Measurements from ENCODE around the gene UROC1.

The UROC1 gene

DNA sequence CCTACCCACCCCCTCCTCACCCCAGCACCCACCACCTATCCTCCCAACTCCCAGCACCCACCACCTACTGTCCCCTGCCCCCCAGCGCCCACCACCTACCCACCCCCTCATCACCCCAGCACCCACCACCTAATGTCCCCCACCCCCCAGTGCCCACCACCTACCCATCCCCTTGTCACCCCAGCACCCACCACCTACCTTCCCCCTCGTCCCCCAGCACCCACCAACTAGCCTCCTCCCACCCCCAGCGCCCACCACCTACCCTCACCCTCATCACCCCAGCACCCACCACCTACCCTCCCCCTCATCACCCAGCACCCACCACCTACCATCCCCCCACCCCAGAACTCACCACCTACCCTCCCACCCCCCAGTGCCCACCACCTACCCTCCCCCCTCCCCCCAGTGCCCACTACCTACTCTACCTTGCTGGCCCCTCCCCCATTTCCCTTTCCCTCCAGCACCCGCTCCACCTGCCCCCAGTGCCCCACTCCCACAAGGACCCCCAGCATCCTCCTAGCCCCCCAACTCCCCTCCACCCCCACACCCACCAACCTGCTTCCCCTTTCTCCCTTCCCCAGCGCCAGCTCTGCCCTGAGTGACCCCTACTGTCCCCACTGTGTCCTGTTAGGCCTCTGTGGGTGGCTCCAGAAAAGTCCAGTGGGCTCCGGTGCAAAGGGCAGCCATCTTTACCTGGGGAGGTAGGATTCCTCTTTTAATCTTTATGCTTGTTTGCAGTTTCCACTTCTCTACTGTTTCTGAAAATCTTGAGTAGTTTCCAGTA is 1.2 kb downstream of the UROC1 start:
- DNase-seq (ENCODE audit: low spot score), result no peak

GRCh38 chr3:126515066-126515706 is 2.4 kb downstream of the UROC1 start:
- DNase-seq (ENCODE audit: low spot score), result no peak

GRCh38 chr3:126514161-126514560 is 3.4 kb downstream of the UROC1 start:
- DNase-seq (ENCODE audit: low spot score), result no peak

GRCh38 chr3:126512916-126513650 is 4.5 kb downstream of the UROC1 start:
- no peak for DNase-seq (ENCODE audit: low spot score)

GRCh38 chr3:126512026-126512425 is 5.5 kb downstream of the UROC1 start:
- no peak for DNase-seq (ENCODE audit: low spot score)

- DNase-seq (ENCODE audit: low spot score), result no peak
These were observed 6.3 kb downstream of the UROC1 start for GRCh38 chr3:126511291-126511690.

DNA sequence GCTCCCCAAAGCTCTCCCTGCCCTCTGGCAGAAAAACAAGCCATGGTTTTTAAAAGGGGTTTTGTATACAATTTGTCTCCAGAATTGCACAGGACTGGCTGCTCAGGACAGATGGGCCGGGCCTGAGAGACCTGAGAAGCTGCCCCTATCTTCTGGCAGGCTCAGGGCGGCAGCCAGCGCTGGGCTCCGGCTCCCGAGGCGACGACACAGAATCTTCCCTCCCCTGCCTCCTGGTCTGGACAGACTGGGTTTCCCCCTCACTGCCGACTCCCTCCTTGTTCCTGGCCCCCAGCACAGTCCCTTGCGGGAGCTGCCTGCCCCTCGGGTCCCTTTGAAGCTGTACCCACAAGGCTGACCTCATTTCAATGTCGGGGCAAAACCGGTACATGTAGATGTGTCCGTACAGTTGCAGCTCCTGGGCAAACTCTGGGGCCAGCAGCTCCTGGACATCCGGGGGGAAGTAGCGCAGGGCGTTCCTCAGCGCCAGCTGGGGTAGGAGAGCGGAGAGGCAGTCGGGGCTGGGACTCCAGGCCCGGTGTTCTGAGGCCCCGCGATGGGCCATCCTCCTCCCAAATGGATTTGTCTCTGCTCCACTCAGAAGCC is 7.2 kb downstream of the UROC1 start:
- DNase-seq (ENCODE audit: low spot score), result no peak

DNA sequence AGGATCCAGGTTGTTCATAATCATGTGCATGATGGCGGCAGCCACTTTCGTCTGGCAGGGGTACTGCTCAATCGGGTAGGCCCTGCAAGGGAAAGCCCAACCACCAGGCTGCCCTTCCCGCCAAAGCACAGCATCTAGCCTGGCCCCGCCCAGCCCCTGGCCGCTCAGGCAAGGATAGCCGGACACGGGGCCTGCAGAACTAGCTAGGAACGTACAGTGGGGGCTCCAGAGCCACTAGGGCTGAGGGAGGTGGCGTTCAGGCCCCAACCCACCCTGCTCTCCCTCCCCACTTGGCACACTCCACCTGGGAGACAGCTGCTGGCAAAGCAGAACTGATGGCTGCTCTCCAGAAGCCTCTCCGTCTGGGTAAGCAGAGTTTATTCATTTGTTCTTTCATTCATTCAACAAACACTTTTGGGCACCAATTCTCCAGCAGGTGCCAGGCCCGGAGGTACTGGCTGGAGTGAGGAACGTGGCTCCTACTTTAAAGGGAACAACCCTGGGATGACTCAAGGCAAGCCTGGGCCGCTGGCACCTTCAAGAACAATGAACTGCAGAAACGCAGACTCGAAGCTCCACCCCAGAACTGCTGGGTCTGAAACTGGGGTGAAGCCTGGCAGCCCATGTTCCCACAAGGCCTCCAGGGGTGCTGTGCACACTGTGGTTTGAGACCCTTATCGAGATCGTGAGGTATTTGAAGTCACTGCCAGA is 7.8 kb downstream of the UROC1 start:
- no peak for DNase-seq (ENCODE audit: low spot score)

GRCh38 chr3:126508564-126508964 is 9.0 kb downstream of the UROC1 start:
- no peak for DNase-seq (ENCODE audit: low spot score)

GRCh38 chr3:126507886-126508285 is 9.7 kb downstream of the UROC1 start:
- no peak for DNase-seq (ENCODE audit: low spot score)

DNA sequence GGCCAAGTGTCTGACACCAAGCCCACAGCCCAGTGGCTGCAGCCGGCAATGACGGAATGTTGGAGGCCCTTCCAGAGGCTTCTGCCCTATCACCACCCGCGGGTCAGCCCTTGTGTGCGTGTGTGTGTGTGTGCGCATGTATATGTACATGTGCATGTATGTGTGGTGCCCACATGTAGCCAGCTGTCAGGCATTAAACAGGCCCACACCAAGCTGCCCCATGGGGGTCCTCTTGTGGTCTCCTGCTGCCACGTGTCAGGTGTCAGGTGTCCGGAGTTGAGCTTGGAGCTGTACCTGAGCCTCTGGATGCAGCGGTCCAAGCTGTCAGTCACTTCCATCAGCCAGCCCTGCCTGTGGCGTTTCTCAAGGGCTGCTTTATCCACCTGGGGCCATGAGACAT is 13.9 kb downstream of the UROC1 start:
- DNase-seq (ENCODE audit: low spot score), result no peak

DNA sequence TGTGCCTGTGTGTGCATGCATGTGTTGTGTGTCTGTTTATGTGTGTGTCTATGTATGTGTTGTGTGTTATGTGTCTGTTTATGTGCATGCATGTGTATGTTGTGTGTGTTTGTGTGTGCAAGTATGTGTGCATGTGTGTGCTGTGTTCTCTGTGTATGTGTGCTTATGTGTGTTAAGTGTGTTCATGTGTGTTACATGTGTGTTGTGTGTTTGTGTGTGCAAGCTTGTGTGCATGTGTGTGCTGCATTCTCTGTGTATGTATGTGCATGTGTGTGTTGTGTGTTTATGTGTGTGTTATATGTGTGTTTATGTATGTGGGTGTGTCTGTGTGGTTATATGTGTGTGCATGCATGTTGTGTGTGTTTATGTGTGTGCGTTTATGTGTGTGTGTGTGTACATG is 14.9 kb downstream of the UROC1 start:
- no peak for DNase-seq (ENCODE audit: low spot score)

- no peak for DNase-seq (ENCODE audit: low spot score)
These were observed 15.8 kb downstream of the UROC1 start for GRCh38 chr3:126501736-126502135.

- no peak for DNase-seq (ENCODE audit: low spot score)
These were observed 16.5 kb downstream of the UROC1 start for GRCh38 chr3:126501054-126501453.

DNA sequence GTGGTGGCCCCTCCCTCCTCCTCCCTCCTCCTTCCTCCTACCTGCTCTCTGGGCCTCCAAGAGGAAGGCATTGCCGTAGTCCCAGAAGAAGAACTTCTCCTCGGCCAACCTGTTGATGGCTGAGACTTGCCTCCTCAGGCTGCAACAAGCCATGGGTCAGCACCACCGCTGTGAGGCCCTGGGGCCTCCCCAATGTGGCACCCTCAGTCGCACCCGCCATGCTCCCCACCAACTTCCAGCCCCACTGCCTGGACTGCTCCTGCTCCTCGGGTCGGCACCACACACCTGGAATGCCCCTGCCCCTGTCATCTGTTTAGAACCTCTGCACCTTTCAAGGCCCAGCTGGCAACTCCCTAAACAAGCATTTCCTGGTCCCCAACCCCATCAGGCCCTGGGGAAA is 17.6 kb downstream of the UROC1 start:
- DNase-seq (ENCODE audit: low spot score), result no peak

GRCh38 chr3:126499401-126499800 is 18.2 kb downstream of the UROC1 start:
- no peak for DNase-seq (ENCODE audit: low spot score)

DNA sequence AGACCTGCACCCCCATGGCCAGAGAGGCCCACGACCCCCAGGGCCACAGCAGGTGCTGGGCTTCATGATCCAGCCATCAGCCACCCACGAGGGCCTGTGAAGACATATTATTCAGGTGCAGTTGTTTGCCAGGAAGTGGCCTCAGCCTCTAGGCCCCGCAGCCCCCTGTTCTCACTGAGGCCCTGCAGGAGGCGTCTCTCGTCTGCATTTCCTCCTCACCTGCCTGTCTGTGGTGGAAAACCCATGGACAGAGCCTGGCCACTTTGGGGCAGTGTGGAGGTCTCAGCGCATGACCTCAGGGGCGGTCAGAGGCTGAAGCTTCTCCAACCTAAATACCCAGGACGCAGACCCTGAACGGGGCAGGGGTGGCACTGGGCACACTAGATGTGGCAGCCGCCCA is 18.6 kb downstream of the UROC1 start:
- no peak for DNase-seq (ENCODE audit: low spot score)

DNA sequence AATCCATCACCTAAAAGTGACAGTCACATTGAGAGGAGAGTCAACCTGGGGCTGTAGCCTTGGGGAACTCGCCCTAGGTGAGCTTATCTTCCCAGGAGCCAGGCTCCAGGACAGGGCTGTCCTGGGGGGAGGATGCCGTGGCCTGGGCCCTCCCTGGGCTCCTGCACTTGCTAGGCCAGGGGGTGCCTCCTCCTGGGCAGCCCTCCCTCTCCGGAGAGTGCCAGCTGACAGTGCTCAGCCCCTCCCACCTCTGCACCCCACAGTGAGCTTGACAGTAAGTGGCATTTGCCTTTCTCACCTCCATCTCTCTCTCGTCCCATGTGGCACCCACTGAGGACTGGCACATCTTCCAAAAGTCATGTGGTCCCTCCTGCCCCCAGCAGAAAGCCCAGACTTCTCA is 19.1 kb downstream of the UROC1 start:
- no peak for DNase-seq (ENCODE audit: low spot score)

DNA sequence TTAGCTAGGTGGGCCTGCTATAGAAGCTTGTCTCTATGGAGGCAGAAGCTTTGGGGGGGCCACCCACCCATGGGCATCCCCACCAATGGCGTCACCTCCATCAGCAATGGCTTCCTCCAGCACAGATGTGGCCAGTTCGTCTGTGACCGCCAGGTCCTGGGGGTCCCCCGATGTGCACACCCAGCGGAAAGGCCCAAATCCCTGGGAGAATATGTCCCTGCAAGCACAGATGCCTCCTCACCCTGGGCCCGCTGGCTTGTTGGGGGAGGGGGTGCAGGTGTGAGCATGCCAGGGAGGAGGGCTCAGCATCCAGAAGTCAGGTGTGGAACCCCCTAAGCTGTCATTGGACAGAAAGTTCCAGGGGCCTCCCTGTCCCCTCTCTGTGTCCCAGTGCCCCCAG is 19.6 kb downstream of the UROC1 start:
- DNase-seq (ENCODE audit: low spot score), result no peak

- no peak for DNase-seq (ENCODE audit: low spot score)
These were observed 20.4 kb downstream of the UROC1 start for GRCh38 chr3:126496894-126497850.

GRCh38 chr3:126495786-126496185 is 21.8 kb downstream of the UROC1 start:
- DNase-seq (ENCODE audit: low spot score), result no peak
